Stomach (tissue), 4 donors: ENCODE measurements around the gene FHL2.

Experiments used
- POLR2A ChIP-seq, 4 donors: fragments of 450-650 bp; IDR thresholded peaks; one replicate each; pipeline ENCODE4 v1.6.1; 2016; ENCODE audit warnings: antibody characterized with exemption in 4 of 4, control low read depth in 2 of 4, mild to moderate bottlenecking in 1 of 4, moderate library complexity in 1 of 4
- TF ChIP-seq, protein P1 (sequence below), 7 experiments: fragments of 450-650 bp in 4 of 7; fragments of 200-600 bp in 3 of 7; sonication (generic) in 3 of 7; IDR thresholded peaks; one replicate each; pipeline ENCODE4 v1.5.1; 2016 to 2019; ENCODE audit warnings: antibody characterized with exemption in 7 of 7, control low read depth in 2 of 7, mild to moderate bottlenecking in 1 of 7

DNA sequence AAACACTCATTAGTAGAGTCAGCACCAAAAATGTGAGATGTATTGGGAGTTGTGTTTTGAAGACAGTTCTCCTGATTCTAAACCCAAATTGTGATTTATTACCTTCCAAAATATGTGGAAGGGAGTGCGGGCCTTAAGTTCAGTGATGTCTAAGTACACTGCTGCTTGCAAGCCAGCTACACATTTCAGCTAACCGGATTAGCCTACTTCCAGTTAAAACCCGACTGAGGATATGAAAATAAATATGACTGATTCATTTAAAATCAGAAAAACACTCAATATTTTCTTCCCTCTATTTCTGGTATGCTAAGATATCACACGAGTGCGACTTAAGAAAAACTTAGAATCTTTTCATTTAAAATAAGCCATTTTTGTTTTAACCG lies 907 bp downstream of the FHL2 start:
- TF ChIP-seq, protein P1, sequence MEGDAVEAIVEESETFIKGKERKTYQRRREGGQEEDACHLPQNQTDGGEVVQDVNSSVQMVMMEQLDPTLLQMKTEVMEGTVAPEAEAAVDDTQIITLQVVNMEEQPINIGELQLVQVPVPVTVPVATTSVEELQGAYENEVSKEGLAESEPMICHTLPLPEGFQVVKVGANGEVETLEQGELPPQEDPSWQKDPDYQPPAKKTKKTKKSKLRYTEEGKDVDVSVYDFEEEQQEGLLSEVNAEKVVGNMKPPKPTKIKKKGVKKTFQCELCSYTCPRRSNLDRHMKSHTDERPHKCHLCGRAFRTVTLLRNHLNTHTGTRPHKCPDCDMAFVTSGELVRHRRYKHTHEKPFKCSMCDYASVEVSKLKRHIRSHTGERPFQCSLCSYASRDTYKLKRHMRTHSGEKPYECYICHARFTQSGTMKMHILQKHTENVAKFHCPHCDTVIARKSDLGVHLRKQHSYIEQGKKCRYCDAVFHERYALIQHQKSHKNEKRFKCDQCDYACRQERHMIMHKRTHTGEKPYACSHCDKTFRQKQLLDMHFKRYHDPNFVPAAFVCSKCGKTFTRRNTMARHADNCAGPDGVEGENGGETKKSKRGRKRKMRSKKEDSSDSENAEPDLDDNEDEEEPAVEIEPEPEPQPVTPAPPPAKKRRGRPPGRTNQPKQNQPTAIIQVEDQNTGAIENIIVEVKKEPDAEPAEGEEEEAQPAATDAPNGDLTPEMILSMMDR (IDR thresholded peaks at IDR 0.05) = no peak
- TF ChIP-seq POLR2A (IDR thresholded peaks at IDR 0.05) = no peak
